ENCODE measurements around the gene HSPA9.

Gene HSPA9

DNA sequence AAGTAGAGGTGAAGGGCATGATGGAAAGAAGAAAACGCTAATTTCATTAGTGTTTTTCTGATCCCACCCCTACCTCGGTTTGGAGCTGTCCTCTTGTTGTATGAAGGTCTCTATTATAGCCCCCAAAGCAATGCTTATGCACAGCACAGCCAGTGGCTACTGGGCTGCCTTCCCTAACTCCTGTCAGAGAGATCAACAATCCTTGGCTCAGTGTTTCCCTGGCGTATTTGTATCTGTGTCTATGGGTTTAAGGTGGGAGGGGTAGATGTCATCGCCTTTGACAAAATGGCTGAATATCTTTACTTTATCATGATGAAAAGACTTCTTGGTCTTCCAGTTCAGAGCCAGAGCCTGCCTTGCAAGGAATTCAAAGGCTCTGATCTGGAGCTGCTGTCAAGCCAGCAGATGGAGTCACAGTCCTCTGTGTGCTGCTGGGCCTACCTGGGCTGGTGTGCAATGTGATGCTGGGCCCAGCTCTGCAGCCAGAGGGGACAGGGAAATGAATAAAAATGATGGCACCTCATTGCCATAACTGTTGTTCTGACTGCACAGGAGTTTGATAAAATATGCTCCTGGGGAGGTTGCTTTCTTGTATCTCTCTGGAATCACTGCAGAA is 20.1 kb upstream of the HSPA9 start:
- DNase-seq, result no peak

DNA sequence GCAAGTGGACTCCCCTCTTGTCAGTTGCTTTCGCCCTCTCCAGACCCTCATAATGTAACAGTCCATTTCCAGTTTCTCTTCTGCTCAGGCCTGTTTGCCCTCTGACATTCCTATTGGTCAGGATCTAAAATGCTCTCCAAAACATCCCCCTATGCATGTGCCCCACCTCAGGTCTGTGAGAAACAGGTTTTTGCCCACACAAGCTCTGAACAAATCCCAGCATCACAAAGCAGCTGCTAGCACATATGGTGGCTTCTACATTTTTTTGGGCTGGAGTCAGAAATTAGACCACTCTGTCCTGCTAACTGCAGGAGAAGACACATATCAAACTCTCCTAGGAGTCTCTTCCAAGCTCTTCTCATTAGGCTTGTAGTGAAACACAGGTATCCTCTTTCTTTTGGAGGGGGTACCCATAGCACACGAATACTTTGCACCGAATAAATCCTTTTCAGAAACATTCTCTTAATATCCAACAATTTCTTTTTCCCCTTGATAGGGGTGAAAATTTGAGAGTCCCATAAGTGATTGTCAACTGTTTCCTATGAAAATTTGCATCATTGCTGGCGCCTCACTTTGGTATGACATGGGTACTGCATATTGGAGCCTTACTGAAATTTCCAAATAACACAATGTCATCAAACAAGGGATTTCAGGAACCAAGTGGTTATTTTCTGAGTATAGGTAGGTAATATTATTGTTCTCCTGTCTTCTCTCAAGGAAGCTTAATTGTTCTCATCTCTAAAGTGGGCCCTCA is 19.3 kb upstream of the HSPA9 start:
- peak in 1 of 2 donors; percentile 26 for DNase-seq

DNA sequence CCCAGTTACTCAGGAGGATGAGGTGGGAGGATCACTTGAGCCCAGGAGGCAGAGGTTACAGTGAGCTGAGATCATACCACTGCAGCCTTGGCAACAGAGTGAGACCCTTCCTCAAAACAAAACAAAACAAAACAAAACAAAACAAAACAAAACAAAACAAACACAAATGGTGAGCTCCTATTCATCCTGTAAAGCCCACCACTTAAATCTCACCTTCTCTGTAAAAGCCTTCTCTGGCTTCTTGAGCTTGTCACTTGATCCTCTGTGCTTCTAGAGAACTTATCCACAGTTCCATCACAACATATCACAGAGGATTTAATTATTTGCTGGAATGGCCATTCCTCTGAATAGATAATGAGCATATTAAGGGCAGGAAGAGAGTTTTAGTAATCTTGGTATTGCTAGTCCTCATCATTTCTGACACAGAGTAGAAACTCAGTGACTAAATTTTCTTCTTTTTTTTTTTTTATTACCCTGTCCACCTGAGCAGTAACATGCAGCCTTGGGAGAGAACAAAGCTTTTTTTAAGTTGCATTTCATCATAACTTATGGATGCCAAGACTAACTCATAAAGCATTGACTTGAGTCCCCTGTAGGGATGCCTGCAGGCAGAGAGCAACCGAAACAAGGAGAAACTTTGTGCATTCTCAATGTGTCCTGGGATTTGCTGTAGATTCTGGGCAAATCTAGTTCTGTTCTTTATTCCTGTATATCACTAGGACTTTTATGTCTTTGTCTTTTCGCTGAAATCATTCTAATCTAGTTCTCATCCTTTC is 13.0 kb upstream of the HSPA9 start:
- DNase-seq, result no peak

- no peak for DNase-seq
These were observed 10.0 kb upstream of the HSPA9 start for GRCh38 chr5:138585157-138585556.

DNA sequence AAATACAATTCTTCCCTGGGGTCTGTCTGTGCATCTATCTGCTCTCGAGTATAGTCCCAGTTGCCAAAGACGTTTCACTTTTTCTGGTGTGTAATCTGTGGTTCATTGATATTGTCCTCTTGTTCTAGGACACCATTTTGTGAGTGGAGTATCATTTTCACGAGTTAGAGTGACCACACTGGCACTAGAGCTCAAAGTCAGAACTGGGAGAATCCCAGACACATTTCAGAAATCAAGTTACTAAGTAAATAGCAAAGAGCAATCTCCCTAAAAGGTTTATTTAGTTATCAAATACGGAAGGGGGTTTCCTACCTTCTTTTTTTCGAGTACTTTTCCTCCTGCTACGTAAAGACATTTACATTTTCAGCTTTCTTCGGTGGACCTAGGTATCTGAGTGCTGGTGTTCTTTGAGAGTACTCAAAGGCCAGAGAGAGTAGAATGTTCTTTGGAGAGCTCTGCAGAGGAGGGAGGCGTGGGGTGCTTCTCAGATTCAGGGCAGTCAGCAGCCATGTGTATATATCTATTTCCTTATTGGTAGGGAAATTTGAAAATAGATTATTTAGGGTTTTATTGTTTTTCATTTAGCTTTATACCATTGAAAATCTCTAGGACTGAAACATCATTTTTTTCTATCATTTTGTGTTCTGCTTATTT is 8.9 kb upstream of the HSPA9 start:
- no peak for DNase-seq

DNA sequence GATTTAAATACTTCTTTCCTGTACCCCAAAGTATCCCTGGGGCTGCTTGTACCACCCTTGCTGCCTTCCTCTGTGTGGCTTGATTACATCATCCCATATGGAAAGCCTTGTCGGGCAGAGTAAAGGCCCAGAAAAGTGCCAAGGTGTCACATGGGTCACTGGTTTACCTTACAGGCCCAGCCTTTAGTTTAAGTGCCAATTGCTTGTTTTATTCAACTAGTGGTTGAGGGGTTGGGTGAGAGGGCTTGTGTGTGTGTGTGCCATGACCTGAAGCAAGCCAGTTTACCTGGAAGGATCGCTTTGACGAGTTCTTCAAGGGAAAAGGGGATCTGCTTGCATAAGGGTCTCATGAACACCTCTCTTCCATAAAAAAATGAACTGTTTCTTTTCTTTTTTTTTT is 7.8 kb upstream of the HSPA9 start:
- DNase-seq, result no peak

- no peak for DNase-seq
These were observed 5.6 kb upstream of the HSPA9 start for GRCh38 chr5:138580777-138581176.

DNA sequence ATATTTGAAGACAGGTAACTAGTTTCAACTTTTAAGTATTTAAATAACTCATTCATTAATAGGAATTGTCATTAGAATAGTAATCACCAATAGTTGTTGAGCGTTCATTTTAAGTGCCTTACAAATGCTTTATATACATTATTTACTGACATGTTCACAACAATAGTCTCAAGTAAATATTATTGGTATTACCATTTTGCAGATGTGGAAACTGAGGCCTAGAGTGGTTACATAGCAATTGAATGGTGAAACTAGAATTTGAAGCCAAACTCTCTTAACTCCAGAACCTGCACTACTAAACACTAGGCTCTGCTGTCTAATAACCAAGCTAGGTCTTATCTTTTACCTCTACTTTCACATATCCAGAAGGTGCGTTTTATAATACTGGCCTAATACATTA is 4.8 kb upstream of the HSPA9 start:
- no peak for DNase-seq

DNA sequence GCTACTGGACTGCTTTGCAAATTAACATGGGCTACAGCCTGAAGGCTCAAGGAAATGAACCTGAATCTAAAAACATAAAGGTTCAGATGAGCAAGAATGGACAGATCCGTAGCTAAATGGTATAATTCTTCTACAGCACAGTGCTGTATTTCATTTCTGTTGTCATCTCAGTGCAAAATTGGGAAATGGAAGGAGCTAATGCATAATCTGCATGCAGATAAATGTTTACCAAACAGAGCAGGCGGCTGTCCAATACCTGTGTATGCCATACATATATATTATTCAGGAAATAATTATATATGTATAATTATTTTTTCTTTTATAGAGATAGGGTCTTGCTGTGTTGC is 4.3 kb upstream of the HSPA9 start:
- no peak for DNase-seq

- no peak for DNase-seq
These were observed 2.3 kb upstream of the HSPA9 start for GRCh38 chr5:138577452-138577851.

- no peak for DNase-seq
These were observed 432 bp downstream of the HSPA9 start for GRCh38 chr5:138574744-138575193.

DNA sequence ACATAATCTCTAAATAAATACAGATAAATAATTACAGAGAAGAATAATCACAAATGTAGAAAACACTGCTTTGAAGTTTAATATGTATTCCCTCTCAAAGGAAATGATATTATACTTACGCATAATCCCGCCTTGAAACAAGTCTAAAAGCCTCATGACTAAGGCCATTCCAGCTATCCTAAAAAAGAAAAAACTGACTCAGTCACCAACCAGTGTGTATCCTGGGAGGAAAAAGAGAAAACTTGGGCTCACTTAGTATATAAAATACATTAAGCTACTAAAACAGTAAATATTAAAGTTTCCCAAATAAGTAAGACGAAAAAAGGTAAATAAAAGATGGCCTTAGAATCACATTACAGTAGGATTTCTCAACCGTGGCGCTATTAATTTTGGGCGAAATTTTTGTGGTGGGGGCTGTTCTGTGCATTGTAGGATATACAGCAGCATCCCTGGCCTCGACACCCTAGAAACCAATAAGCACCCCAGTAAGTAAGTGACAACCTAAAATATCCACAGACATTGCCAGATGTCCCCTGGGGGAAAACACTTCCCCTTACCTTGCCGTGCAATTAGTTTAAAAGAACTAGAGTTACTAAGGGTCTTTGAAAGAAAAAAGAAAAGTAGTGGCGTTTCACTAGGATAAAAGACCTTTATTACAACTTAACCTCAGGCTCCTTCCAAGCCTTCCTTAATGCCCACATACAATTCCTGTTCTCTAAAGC is 1.1 kb downstream of the HSPA9 start:
- no peak for DNase-seq

GRCh38 chr5:138573223-138573622 is 2.0 kb downstream of the HSPA9 start:
- DNase-seq, result peak in 1 of 2 donors; percentile 11

DNA sequence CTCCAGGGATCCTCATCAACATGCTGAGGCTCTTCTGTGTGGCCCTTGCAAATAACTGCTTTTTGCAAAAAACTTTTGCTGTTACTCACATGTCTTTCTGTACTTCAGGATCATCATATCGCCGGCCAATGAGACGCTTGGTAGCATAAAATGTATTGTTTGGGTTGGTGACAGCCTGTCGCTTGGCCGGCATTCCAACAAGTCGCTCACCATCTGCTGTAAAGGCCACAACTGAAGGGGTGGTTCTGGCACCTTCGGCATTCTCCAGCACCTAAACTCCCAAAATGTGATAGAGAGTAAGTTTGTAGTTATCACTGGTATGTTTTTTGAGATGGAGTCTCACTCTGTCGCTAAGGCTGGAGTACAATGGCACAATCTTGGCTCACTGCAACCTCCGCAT is 4.3 kb downstream of the HSPA9 start:
- DNase-seq, result no peak

DNA sequence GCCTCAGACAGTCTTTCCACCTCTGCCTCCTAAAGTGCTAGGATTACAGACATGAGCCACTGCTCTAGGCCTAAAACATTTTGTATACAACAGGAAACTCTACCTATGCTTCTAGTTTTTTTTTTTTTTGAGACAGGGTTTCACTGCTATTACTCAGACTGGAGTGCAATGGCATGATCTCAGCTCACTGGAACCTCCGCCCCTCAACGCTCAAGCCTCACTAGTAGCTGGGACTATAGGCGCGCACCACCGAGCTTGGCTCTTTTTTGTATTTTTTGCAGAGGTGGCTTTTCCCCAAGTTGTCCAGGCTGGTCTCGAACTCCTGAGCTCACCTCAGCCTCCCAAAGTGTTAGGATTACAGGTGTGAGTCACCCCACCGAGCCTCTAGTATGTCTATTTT is 5.4 kb downstream of the HSPA9 start:
- no peak for DNase-seq

DNA sequence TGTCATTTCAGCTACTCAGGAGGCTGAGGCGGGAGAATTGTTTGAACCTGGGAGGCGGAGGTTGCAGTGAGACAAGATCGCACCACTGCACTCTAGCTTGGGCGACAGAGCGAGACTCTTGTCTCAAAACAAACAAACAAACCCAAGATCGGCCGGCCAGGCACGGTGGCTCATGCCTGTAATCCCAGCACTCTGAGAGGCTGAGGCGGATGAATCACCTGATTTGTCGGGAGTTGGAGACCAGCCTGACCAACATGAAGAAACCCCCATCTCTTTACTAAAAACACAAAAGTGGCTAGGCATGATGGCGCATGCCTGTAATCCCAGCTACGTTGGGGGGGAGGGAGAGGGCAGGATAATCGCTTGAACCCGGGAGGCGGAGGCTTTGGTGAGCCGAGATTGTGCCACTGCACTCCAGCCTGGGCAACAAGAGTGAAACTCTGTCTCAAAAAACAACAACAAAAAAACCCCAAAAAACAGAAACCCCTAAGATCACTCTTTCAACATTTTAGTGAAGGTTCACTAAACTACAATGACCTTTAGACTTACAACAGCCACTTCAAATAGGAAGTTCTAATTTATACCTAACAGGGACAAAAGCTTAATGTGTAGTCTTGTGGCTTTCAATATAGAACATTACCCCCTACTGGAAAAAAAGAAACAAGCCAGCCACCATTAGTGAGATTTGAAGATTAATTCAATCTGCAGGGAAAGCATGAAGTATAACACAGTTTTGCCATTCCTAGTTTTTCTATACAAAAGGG is 7.0 kb downstream of the HSPA9 start:
- DNase-seq, result no peak

DNA sequence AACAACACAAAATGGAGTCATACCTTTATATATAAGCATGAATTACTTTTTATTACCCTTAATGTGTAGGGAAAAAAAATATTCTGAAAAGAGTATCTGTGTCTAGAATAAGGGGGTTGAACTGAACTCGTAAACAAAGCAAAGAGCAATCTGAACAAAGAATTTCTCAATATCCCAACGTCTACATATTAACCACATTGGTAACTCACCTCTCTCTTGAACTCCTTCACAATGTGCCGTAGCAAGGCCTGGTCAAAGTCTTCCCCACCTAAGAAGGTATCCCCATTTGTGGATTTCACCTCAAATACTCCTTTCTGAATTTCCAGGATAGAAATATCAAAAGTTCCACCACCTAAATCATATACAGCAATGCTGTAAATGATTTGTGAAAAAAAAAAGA is 8.4 kb downstream of the HSPA9 start:
- no peak for DNase-seq

DNA sequence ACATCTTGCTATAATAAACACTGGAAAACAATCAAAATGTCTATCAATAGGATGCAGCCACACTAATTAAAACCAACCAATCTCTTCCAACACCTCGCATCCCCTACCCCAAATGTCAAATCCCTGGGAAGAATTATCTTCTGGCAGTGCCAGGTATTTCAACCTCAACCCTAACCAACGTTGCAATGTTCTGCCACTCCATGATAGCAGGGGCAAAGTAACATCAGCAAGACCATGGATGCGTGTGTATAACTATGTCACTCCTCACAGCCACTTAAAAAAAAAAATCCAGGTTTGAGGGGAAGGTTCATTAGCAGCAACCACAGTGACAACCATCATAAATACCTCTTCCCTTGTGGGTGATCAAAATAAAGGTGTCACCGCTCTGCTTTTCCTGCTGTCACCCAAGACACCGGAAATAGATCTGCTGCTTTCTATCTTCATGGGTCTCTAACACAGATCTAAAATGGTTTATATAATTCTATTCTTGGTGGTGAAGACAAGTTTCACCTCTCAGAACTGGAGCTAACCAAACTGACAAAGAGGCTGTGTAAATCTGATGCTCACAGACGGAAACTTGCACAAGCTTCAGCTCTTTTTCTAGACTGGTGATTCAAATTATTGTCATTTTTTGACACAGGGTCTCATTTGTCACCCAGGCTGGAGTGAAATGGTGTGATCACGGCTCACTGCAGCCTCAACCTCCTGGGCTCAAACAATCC is 9.9 kb downstream of the HSPA9 start:
- DNase-seq, result no peak

- DNase-seq, result no peak
These were observed 11.0 kb downstream of the HSPA9 start for GRCh38 chr5:138564242-138564641.

- no peak for DNase-seq
These were observed 11.7 kb downstream of the HSPA9 start for GRCh38 chr5:138563340-138564118.

Data from inflammatory macrophage (primary cell).